Measurements from ENCODE around the gene TRIM6.

The TRIM6 gene

GRCh38 chr11:5622802-5623201, 26.4 kb downstream of the TRIM6 start:
- TF ChIP-seq CTCF (IDR thresholded peaks at IDR 0.05; ENCODE audit: insufficient read depth, missing control alignments), result no peak
- DNase-seq (ENCODE audit: insufficient read length, low spot score) (no peak), FAIRE-seq (no peak)

- TF ChIP-seq CTCF (IDR thresholded peaks at IDR 0.05; ENCODE audit: insufficient read depth, missing control alignments), result no peak
- DNase-seq (ENCODE audit: insufficient read length, low spot score) (no peak), FAIRE-seq (no peak)
These were observed 28.2 kb downstream of the TRIM6 start, which contains the start of gene TRIM34 for GRCh38 chr11:5624489-5625279. TRIM34 (plus strand) TSS chr11:5625001; CDS start chr11:5632332, 7,331 bp downstream.

GRCh38 chr11:5625281-5625680, 28.8 kb downstream of the TRIM6 start:
- FAIRE-seq, result no peak
- DNase-seq (ENCODE audit: insufficient read length, low spot score), result no peak
- no peak for TF ChIP-seq CTCF (IDR thresholded peaks at IDR 0.05; ENCODE audit: insufficient read depth, missing control alignments)

- no peak for TF ChIP-seq CTCF (IDR thresholded peaks at IDR 0.05; ENCODE audit: insufficient read depth, missing control alignments)
- DNase-seq (ENCODE audit: insufficient read length, low spot score) (no peak), FAIRE-seq (no peak)
These were observed 29.8 kb downstream of the TRIM6 start for GRCh38 chr11:5626196-5626595.

- no peak for DNase-seq (ENCODE audit: insufficient read length, low spot score)
- no peak for TF ChIP-seq CTCF (IDR thresholded peaks at IDR 0.05; ENCODE audit: insufficient read depth, missing control alignments)
- FAIRE-seq, result no peak
These were observed 35.0 kb downstream of the TRIM6 start for GRCh38 chr11:5631417-5631816.

GRCh38 chr11:5631969-5632635, 35.7 kb downstream of the TRIM6 start:
- DNase-seq (ENCODE audit: insufficient read length, low spot score) (no peak), FAIRE-seq (no peak)
- no peak for TF ChIP-seq CTCF (IDR thresholded peaks at IDR 0.05; ENCODE audit: insufficient read depth, missing control alignments)

GRCh38 chr11:5639953-5640352, 43.5 kb downstream of the TRIM6 start:
- no peak for TF ChIP-seq CTCF (IDR thresholded peaks at IDR 0.05; ENCODE audit: insufficient read depth, missing control alignments)
- no peak for DNase-seq (ENCODE audit: insufficient read length, low spot score)
- no peak for FAIRE-seq

Data from D721Med (cell line).